MV-4-11 (cell line): ENCODE measurements around the gene TRABD2A.
A peak's percentile ranks its signal among the peaks of the same experiment; 100 is the strongest.
"Not testable (repeated sequence)": the region's sequence is repeated elsewhere in the genome, so short reads cannot be mapped to it uniquely, and the experiment has no call there.

Experiments
- DNase-seq: peaks from one replicate; lab custom pipeline; 2025; lab: John Stamatoyannopoulos, UW

Gene TRABD2A

DNA sequence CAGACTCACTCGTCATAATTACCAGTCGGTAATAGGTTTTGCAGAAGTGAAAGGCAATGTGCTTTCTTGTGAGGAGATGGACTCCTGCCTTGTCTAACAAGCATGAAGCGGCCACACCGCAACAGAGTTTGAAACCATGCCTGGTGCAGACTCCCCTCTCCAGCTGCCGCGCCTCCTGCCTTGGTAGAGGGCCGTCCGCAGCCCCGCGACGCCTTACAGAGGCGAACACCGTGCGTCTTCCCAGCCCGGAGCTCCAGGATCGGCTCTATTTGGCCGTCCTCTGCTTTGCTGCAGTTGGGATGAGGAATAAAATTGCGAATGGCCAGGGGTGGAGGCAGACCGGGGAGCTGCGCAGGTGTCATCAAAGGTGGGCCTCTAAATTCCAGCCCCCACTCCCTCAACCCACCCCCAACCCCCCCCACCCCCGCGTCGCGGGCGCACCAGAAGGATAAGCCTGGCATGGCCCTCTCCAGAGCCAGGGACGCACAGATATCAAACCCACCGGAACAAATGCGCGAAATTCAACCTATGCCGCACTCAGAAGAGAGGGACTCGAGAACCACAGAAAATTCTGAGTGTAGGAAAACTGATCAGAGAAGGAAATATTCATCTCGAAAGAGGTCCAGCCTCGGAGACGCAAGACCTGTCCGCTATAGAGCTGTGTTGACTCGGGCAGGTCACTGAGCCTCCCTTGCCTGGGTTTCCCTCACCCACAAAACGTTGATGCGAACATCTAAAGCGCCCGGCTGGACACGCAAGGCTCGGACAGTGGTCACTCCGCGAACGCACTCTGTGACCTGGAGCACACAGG, 1.1 kb downstream of the TRABD2A start:
- DNase-seq = peak; percentile 63

DNA sequence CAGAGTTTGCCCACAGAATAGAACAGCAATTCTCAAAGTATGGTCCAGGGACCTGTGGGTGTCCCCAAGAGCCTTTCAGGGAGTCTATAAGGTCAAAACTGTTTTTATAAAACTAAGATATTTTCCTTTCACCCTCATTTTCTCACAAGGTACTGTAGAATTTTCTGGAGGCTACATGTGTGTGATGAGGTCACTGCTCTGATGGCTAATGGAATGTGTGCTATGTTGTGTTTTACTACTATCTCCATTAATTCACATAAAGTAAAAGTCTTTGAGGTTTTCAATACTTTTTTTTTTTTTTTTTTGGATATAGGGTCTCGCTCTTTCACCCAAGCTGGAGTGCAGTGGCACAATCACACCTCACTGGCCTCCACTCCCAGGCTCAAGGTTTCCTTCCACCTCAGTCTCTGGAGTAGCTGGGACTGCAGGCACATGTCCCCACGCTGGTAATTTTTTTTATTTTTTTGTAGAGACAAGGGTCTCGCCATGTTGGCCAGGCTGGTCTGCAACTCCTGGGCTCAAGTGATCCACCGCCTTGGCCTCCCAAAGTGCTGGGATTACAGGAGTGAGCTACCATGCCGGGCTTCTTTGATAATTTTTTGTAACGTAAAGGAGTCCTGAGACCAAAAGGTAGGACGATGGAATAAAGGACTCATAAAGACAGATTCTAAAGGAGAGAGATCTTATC, 1.8 kb downstream of the TRABD2A start:
- no peak for DNase-seq

DNA sequence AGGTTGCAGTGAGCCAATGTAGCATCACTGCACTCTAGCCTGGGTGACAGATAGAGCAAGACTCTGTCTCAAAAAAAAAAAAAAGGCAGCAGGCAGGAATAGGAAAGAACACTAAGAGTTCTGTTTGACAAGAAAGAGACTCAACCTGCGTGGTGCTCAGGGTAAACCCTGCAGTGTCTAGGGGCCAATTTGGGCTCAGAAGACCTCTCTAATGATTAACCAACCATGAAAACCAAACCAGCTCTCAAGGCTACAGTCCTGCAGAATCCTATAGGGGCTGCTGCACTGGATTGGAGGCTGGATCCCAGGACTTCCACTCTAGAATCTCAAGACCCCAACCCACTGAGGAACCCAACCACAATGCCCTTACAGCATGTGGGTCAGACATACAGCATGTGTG, 2.4 kb downstream of the TRABD2A start:
- DNase-seq = no peak

DNA sequence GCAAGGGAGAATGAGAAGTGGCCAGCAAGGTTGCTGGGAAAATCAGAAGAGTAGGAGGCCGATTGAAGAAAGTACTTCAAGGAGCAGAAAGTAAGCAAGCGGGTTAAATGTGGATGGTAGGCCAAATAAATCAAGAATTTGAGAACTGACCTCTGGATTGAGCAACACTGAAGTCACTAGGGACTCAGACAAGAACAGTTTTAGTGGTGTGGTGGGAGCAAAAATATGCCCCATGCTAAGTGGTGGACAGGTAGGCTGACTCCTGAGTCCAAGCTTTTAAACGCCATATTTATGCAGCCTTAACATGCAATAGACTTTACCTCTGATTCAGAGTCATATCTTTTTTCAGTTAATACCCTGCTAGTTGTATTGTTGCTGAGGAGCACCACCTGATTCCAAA, 4.5 kb downstream of the TRABD2A start:
- no peak for DNase-seq

DNA sequence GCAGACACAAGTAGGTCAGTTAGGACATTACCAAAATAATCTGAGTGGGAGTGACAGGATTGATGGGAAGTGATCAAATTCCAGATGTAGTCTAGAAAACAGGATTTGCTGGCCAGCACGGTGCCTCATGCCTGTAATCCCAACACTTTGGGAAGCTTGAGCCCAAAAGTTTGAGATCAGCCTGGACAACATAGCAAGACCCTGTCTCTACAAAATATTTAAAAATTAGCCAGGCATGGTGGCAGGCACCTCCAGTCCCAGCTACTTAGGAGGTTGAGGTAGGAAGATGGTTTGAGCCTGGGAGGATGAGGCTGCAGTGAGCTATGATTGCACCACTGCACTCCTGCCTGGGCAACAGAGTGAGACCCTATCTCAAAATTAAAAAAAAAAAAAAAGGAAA, 5.3 kb downstream of the TRABD2A start:
- DNase-seq = not testable (repeated sequence)

DNA sequence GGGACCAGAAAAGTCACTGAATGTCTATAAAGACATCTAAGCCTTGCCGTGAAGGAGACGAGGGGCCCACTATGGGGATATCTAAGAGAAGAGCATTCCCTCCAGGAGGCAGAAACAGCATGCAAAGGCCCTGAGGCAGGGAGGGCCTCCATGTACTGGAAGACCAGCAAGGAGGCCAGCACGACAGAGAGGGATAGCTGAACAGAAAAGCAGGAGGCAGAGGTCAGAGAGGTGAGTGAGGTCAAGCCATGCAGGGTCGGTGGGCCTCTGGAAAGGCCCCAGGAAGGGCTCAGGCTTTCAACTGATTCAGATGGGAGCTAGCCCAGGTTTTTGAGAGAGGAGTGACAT, 5.7 kb downstream of the TRABD2A start:
- DNase-seq = no peak

DNA sequence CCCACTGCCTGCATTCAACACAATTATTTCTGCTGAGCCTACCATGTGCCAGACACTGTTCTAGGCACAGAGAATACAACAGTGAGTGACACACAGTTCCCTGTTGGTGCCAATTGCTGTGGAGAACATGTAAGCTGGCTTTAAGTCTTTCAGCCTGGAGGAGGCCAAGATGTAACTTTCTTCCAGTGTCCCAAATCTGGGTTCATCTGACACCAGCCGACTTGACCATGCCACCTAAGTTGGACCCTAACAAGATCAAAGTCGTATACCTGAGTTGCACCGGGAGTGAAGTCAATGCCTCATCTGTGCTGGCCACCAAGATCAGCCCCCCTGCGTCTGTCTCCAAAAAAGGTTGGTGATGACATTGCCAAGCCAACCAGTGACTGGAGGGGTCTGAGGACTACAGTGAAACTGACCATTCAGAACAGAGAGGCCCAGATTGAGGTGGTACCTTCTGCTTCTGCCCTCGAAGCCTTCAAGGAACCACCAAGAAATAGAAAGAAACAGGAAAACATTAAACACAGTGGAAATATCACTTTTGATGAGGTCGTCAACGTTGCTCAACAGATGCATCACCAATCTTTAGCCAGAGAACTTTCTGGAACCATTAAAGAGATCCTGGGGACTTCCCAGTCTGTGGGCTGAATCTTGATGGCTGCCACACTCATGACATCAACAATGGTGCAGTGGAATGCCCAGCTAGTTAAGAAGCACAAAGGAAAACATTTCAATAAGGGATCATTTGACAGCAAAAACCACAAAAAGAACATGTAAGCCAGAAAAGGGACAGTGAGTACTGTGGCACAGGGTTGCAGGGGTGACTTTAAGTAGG, 6.3 kb downstream of the TRABD2A start:
- no peak for DNase-seq

DNA sequence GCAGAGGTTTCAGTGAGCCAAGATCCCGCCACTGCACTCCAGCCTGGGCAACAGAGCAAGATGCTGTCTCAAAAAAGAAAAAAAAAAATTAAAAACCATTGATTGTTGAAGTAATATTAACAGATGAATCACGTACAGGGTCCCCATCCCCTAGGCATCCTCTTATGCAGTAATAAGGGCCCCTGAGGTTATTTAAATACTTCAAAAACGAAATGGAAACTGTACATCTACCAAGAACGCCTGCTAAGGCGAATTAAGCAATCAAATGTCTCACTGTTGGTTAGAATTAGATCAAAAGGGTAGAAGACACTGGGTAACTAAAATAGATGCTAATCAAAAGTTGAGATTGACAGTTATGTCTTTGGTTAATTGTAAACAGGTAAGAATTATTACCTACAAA, 7.5 kb downstream of the TRABD2A start:
- no peak for DNase-seq

DNA sequence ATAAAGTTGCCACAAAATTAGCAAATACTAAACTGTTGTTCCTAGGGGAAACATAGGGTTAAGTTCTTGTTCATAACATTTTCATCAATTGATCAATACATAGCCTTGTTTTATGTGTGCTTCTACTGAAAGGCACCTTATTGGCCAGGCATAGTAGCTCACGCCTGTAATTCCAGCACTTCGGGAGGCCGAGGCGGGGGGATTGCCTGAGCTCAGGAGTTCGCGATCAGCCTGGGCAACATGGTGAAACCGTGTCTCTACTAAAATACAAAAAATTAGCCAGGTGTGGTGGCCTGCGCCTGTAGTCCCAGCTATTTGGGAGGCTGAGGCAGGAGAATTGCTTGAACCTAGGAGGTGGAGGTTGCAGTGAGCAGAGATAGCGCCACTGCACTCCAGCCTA, 8.2 kb downstream of the TRABD2A start:
- not testable (repeated sequence) for DNase-seq

DNA sequence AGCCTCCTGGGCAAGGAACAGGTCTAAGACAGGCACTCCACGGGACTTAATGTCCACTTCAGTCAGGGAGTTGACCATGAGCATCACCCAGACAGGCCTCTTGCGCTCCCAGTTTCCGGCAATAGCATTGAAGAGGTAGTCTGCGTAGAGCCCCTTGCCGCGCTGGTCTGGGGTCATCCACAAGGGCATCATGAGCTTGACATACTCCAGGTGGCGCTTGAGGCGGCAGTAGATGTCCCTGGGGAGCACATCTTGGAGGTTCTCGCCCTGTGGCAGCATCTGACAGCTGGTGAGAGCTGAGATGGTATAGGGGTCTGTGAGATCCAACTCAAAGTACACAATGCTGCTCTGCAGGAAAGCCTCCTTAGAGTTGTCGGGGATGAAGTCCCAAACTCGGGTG, 10.6 kb downstream of the TRABD2A start:
- DNase-seq = no peak

DNA sequence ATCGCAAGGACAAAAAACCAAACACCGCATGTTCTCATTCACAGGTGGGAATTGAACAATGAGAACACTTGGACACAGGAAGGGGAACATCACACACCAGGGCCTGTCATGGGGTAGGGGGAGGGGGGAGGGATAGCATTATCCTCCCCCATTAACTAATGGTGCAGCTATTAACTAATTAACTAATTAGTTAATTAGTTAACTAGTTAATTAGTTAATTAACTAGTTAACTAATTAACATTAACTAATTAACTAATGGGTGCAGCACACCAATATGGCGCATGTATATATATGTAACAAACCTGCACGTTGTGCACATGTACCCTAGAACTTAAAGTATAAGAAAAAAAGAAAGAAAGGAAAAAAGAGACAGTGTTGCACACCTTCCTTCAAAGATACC, 12.6 kb downstream of the TRABD2A start:
- not testable (repeated sequence) for DNase-seq

DNA sequence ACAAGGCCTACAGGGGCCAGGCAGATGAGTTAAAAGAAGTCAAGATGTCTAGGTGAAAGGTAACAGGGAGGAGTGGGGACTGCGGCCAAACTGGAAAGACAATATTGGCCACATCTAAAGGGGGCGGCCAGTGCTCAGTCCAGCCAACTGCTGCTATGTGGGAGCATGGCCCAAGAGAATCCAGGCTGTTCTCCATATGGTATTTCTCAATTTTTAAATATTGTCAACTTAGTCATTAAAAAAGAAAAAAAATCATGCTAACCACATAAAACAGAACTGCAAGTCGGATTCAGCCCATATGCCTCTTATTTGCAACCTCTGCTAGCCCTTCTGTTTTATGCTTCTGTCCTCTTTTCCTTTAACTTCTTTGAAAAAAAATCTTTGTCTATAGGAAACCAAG, 14.8 kb downstream of the TRABD2A start:
- DNase-seq = no peak

DNA sequence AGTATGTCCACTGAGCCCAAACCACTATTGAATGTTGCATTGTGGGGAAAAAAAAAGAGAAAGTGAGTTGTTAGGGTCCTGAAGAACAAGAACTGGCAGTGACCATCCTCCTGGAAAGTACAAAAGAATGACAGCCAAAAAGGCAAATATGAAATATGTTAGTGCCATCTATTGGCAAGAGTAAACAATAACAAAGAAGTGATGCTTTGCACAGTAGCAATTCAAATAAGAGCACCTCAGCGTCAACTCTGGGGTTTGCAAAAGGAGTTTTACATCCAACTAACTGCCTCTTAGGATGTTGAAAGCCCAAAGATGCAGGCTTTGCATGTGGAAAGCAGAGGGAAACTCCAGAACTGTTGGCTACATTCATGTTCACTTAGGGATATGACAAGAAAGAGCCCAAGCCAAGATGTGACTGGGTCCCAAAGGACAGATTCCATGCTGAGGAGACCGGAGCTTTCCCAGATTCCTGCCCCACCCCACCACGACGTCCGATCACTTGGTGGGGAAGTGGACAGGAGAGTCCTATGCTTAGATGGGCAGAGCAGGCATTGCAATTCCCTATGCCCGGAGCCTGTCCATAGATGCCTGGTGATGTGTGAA, 15.6 kb downstream of the TRABD2A start:
- DNase-seq = peak; percentile 47

DNA sequence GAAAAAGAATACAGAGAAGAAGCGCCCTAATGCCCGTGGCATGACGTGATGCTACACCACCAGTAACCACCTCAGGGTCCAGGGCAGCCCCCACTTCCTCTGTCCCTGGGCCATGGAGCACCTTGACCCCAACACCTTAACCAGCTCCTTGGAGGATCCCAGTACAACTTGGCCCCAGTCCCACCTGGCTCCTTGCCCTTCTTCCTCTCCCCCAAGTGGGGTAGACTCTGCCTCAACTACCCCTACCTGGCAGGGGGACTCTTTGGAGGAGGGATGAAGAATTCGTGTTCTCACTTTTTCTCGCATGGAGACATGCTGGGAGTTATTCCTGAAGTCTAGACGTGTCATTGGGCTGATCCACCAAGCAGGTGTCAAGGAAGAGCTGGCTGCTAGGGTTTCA, 18.9 kb downstream of the TRABD2A start:
- no peak for DNase-seq

DNA sequence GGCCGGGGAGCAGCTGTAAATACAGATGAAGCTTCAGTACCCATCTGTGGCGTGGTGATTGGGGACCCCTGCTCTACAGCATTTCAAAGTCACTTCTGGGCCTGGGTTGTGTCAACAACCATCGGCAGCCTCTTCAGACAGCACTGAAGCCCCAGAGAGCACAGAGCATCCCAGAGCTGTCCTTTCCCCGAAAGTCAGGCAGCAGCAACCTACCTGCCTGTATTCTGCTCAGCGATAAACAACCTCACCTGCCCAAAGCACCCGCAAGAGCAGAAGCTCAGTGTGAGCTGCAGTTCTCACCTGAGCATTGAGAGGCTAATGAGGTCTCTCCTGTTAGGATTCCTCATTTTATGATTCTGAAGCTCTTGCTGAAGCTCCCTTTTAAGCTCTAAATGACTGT, 19.3 kb downstream of the TRABD2A start:
- DNase-seq = no peak

DNA sequence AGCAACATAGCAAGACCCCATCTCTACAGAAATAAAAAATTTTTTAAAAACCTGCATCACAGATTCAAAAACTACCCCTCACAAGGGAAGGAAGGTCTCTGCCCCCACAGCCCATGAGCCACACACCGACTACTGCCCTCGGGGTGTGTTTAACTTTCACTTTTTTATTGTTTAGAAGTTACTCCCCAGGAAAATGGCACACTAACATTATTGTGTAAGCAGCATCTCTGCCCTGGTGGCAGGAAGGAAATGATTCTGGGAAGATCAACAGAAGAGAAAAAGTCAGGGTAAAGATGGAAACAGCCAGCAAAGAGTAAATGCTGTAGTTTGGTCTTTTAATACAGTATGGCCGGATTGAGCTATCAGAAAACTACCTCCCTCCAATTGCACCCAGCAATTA, 21.9 kb downstream of the TRABD2A start:
- no peak for DNase-seq

DNA sequence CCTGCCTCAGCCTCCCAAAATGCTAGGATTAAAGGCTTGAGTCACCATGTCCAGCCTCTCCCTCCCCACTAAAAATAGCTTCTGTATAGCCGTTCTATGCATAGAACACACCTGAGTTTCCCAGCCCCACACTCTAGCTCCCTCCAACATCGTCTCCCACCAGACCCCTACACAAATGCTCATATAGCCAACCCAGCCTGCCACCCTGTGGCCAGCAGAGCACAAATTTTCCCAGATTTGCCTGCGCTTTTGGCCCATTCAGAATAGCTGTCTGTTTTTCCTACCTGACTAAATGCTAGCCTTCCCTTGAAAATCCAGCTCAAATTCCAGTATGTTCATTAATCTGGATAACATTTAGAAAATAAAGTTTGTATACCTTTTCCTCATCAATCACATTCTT, 22.8 kb downstream of the TRABD2A start:
- DNase-seq = no peak

DNA sequence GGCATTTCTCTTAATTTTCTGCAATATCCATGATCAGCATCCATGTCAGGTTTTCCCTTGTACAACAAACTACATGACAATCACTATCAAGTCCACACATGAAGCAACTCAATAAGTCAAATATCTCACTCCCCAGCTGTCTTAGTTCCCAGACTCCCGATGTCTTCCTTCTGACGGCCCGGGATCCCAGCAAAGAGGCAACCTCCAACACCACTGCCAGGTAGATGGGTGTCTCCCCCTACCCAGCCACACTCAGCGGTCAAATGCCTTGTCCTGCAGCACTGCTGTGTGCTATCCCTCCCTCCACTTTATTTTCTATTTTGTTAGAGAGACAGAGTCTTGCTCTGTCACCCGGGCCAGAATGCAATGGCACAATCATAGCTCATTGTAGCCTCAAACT, 23.3 kb downstream of the TRABD2A start:
- DNase-seq = no peak

DNA sequence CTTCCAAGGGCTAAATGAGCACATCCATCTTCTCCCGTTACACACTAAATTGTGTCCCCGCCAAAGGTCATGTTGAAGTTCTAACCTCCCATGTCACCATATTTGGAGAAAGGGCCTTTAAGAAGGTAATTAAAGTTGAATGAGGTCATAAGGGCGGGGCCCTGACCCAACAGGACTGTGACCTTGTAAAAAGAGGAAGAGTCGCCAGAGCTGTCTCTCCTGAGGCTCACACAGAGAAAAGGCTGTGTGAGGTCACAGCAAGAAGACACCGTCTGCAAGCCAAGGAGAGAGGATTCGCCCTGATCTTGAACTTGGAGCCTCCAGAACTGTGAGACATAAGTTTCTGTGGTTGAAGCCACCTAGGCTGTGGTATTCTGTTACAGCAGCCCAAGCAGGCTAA, 24.1 kb downstream of the TRABD2A start:
- peak; percentile 91 for DNase-seq

DNA sequence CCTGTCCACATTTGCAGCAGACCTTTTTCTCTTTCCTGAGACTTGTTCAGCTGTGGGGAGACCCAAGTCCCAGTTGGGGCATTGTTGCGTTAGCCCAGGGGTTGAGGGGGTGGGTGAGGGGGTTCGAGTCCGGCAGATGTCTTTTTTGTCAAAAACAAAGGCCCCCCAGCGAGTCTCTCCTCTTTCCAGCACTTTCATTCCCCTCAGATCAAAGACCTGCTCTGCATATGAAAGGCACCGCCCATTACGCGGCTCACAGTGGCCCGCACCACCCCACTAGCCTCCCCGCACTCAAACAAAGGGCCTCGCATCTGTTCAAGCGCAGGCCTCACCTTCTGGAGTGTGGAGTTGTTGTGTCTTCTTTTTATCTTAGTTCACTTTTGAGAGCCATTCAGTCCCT, 25.2 kb downstream of the TRABD2A start:
- no peak for DNase-seq

DNA sequence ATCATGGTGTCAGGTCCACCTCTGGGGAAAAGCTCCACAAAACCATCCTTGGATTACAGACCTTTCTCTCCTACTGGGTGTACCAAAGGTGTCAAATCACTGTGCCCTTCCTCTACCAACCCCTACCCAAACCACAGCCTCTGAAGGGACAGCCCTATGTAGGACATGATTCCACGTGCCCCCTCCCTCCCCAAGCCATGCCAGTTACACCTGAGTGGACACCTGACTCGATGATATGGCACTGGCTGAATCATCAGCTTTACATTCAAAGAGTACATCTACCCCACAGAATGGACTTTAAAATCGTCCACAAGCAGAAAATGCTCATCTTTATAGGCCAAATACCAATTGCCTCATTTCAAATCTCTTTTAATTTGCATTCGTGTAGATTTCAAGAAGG, 26.0 kb downstream of the TRABD2A start:
- no peak for DNase-seq

DNA sequence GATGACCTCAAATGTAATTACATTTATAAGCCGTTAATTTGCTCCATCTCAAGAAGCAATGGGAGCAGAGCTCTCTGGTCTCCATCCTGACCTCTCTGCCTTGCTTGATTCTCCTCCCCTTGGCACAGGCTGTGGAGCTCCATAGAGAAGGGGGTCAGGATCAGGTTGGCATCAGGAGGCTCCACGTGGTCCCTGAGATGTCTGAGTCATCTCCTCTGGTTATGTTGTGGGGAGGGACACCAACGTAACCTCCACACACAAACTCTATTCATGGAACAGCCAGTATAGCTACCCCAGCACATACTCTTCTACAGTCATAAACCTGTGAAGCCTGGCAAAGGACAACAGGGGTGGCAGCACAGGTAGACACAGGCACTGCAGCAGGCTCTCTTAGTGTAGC, 29.0 kb downstream of the TRABD2A start:
- no peak for DNase-seq

DNA sequence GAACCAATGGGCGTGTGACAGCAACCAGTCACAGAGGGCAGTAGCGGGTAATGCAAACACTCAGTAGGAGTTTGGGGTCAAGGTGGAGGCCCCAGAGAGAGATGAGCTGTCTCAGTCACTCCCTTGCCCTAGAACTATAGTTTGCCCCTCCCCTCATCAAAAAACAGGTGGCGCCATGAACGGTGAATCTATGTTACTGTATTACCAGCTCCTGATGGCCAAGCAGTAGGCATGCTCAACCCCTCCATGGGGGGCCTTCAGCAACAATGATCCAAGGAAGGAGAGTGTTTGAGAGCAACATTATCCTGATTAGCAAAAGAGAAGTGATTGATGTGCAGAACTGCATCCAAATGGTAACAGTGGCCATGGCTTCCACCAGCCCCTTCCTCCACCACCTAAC, 30.4 kb downstream of the TRABD2A start:
- no peak for DNase-seq
